OCI-LY3 (cell line): ENCODE measurements around the gene RGPD3.
"Not testable (repeated sequence)": the region's sequence is repeated elsewhere in the genome, so short reads cannot be mapped to it uniquely, and the experiment has no call there.

Experiments
- EZH2phosphoT487 ChIP-seq: fragments of 200-600 bp; shearing (Covaris generic); IDR thresholded peaks from 2 replicates; pipeline ENCODE4 v1.6.1; 2018; ENCODE audit warnings: antibody characterized with exemption, mixed run types, low read depth
- TF ChIP-seq, protein P1 (sequence below): fragments of 200-600, 300-600 bp; sonication (generic); IDR thresholded peaks from 2 replicates; pipeline ENCODE4 v1.5.1; 2014; ENCODE audit warnings: antibody characterized with exemption, low read length, low read depth

DNA sequence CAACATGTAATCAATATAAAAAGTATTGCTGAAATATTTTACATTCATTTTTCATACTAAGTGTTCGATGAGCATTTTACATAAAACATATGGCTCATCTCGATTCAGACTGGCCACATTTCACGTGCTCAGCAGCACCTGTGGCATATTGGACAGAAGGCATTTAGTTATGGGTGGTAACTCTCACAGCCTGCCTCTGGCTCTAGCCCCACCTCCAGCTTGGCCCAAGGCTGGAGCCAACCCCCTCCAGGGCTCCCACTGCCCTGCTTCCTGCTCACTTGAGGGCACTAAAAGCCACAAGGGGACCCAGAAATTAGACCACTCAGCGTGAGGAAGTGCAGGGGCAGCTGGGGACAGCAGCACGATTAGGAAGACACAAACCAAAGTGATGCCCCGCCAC lies 24.2 kb upstream of the RGPD3 start:
- TF ChIP-seq, protein P1, sequence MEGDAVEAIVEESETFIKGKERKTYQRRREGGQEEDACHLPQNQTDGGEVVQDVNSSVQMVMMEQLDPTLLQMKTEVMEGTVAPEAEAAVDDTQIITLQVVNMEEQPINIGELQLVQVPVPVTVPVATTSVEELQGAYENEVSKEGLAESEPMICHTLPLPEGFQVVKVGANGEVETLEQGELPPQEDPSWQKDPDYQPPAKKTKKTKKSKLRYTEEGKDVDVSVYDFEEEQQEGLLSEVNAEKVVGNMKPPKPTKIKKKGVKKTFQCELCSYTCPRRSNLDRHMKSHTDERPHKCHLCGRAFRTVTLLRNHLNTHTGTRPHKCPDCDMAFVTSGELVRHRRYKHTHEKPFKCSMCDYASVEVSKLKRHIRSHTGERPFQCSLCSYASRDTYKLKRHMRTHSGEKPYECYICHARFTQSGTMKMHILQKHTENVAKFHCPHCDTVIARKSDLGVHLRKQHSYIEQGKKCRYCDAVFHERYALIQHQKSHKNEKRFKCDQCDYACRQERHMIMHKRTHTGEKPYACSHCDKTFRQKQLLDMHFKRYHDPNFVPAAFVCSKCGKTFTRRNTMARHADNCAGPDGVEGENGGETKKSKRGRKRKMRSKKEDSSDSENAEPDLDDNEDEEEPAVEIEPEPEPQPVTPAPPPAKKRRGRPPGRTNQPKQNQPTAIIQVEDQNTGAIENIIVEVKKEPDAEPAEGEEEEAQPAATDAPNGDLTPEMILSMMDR = not testable (repeated sequence)
- TF ChIP-seq EZH2phosphoT487 = not testable (repeated sequence)
